Stimulated activated CD8-positive, alpha-beta memory T cell treated with anti-CD3 and anti-CD28 coated beads, Interleukin-15, amount 100 ng/mL, for 24 hours (primary cell): Measurements from ENCODE around the gene SGSM1.

Experiments
- DNase-seq: peaks from one replicate; pipeline ENCODE4 v3.0.0-alpha.2; 2020; ENCODE audit warnings: low read depth

The SGSM1 gene

GRCh38 chr22:24951942-24952836 lies 146.2 kb downstream of the SGSM1 start, which contains the start of gene KIAA1671:
TSS of gene KIAA1671 (plus strand) at chr22:24952716. CDS start at chr22:25028000, 75,284 bp downstream.
- peak; percentile 80 for DNase-seq

DNA sequence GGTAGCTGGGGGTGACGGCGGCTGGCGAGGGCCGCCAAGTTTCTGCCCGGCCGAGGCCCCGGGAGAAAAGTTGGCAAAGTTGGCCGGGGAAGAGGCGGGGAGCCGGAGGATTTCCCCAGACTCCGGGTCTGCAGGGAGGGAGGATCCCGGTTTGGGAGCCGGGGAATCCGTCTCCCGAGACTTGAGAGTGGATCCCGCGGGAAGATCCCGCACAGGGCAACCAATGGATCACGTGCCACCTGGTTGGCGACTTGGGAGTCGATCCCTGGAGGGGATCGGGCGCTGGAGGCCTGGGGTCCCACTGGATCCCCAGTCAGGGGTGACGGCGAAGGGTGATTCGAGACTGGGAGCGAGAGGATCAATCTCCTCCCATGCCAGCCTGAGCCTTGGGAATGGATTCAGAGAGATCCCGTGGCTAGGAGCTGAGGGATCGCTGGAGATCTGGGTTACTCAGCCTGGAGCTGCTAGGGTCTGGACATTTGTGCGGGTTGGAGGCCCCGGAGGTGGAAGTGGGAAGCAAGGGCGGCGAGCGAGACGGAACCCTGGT lies 146.9 kb downstream of the SGSM1 start:
- DNase-seq = no peak

DNA sequence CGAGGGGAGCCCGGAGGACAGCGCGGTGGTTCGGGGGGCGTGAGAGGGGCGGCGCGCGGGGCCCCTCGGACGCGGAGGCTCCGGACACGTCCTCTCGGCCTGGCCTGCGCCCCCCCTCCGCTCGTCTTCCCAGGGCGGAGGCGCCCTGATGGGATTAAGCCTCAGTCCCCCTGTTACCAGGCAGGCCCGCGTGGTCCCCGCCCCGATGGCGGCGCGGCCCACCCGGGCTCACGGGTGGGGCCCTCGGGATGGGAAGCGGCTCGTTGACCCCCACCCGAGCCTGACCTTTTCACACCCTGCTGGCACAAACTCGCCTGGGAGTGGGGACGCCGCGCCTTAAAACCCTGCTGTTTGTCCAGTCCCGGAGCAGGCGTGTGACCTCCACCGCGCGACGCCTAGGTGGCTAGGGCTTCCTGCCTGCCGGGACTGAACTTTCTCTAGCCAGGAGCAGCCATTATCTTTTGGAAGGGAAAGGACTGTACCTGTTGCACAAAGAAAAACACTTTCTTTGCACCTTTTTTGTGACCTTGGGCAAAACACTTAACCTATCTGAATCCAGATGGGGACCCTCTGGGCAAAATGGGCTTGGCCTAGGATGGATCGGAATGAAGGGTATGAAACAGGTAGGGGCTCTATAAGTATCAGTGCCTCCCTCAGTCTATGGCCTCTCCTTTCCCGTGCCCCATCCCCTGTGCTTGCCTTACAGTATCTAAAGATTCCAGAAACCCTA lies 147.5 kb downstream of the SGSM1 start:
- no peak for DNase-seq

- no peak for DNase-seq
These were observed 148.1 kb downstream of the SGSM1 start for GRCh38 chr22:24954114-24954463.

- no peak for DNase-seq
These were observed 148.8 kb downstream of the SGSM1 start for GRCh38 chr22:24954856-24955255.

DNA sequence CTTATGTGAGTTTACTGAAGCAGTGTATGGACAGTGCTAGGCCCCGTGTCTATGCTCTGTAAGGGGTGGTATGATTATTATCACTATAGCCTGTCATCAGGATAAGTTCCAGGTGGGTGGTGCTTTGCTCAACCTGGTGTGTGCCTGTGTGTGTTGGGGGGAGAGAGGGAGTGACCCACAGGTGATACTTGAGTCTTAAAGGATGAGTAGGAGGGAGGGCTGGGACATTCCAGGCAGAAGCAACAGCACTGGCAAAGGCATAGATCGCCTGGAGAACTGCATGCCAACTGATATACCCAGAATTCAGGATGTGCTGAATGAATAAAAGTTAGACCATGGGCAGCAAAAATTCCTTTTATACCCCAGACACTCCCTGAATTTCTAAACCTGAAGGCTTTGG lies 151.0 kb downstream of the SGSM1 start:
- DNase-seq = no peak

DNA sequence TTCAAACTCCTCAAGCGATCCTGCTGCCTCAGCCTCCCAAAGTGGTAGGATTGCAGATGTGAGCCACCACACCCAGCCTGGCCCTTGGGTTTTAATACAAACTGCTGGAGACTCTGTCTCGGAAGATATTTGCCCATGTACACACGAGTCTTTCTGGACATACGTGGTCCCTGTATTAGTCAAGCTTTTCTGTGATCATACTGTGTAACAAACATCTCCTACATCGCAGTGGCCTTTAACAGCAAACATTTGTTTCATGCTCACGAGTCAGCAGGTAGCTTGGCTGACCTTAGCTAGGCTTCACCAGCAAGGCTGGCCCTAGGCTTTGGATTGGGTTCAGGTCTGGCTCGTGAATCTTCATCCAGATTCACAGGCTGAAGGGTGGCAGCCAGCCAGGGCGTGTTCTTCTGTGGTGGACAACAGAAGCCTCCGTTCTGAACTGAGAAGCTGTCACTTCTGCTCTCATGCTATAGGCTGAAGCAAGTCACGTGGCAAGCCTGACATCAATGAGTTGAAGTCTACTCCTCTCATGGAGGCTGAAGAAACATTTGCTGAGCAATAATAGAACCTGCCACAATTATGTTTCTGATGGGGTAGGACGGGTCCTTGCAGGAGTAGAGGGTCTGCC lies 155.3 kb downstream of the SGSM1 start:
- no peak for DNase-seq

DNA sequence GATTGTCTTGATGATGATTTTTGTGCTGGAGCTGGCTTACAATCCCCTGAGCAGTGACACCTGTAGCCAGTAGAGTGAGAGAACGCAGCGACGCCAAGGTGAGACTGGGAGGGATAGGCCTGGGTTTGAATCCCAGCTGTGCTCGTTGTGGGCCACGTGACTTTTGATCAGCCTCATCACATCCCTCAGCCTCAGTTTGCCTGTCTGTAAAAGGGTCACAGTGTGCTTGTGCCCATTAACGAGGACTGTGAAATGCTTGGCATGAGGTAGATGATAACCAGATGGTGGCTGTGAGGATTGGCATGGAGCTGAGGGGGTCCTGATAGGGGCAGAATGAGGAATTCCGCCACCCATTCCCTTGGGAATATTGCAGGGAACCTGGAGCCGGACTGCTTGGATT lies 156.1 kb downstream of the SGSM1 start:
- no peak for DNase-seq

DNA sequence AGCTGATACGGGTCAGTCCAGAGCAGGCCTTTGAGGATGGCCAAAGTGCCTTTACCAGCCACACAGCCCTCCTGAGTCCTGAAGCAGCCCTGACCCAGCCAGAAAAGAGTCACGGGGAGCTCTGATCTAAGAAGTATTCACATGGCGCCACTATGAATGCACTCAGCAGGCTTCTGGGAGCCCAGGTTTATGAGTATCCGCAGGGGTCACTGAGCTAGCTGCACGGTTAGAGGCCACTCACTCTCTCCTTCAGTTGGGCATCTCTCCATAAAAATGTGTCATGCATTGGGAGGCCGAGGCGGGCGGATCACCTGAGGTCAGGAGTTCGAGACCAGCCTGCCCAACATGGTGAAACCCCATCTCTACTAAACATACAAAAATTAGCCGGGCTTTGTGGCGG lies 156.8 kb downstream of the SGSM1 start:
- DNase-seq = no peak

DNA sequence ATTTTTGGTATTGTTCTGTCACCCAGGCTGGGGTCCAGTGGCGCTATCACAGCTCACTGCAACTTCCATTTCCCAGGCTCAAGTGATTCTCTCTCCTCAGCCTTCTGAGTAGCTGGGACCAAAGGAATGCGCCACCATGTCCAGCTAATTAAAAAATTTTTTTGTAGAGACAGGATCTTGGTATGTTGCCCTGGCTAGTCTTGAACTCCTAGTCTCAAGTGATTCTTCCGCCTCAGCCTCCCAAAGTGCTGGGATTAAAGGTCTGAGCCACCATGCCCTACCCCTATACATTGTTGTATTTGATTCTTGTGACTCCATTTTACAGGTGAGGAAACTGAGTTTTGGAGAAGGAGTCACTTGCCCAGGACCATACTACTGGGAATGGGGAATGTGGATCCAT lies 158.4 kb downstream of the SGSM1 start:
- DNase-seq = no peak

DNA sequence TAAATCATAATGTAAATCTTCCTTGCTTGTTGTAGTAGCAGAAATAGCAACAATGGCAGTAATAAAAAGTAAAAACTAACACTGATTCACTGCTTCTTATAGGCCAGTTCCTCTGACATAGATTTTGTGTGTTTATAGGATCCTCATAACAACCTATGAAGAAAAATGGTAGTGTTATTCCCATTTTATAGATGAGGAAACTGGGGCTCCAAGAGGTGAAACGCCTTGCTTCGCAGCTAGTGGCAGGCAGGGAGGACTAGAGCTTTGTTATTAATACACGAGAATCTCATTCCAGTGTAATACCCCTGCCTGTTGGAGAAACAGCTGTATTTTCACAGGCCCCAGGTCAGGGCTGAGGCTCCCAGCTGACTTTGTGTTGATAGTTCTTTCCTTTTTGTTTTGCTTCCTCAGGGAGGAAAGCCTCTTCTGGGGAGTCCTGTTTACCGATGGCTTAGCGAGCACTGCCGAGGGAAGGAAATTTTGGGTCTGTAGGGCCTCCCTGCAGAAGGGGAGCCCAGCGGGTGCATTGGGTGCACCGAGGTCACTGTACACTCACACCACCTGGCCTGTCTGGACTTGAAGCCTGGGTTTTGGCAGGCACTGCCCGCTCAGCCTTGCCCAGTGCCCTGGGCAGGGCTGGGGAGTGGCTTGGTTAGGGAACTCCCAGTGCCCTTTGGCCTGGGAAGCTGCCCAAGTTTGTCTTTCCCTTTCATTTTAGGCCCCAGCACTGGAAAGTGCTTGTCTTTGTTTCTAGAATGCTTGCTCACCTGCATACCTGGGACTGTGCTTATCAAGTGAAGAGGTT lies 160.0 kb downstream of the SGSM1 start:
- DNase-seq = no peak

GRCh38 chr22:24968066-24968561 lies 162.1 kb downstream of the SGSM1 start:
- DNase-seq = no peak

DNA sequence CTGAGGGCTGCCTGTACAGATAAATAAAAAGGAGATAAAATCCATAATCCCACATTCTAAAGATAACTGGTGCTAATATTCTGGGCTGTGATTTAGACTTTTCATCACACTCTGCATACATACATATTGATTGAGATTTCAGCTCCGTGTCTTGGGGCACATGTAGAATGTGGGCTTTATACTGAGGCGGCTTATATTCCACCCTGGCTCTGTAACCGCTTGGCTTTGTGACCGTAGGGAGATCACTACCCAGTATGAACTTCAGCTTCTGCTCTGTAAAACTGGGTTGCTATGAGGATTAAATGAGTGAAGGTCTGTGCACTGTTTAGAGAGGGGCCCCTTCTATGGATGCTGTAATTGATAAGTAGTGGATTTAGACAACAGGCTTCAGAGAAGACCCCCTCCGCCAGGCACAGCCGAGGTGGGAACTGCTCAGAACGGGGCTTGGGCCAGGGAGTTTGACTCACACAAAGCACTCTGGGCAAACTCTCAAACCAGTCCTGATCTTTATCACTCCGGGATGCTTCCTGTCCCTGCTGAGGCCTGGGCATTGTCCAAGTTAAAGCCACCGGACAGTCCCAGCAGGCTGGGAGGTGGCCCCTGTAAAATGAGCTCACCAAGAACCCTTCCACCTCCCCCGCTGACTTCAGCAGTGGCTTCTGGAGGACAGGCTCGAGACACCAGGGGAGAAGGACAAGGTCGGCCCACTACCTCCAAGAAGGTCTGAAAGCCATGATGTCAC lies 163.7 kb downstream of the SGSM1 start:
- no peak for DNase-seq

- DNase-seq = no peak
These were observed 166.4 kb downstream of the SGSM1 start for GRCh38 chr22:24972369-24972768.

DNA sequence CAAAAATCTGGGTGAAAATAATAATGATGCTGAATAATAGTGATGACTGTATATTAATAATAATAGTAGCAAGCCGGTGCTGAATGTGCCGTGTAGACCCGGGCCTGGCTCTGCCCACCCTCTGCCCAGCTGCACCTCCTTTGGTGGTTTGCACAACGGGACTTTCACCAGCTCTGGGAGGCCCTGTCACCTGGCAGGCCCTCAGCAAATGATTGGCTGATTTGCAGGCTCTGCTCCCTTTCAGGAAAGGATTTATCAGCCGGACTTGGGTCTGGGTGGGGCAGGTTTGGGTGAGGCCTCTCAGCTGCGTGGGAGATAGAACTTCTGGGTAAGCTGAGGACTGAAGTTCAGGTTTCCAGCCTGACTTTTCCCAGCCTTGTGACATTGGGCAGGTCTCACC lies 167.9 kb downstream of the SGSM1 start:
- DNase-seq = no peak

- DNase-seq = no peak
These were observed 169.2 kb downstream of the SGSM1 start for GRCh38 chr22:24975125-24975640.

GRCh38 chr22:24975813-24976341 lies 169.9 kb downstream of the SGSM1 start:
- DNase-seq = no peak

- DNase-seq = no peak
These were observed 170.6 kb downstream of the SGSM1 start for GRCh38 chr22:24976442-24977218.
